ENCODE data around the gene GPR171. TPM values are rescaled to one million over a fixed set of nuclear protein-coding genes. Genes with fewer than 3 reads are reported as not detected.

The GPR171 gene
- total and polyA plus RNA-seq, 2 donors (not counting 1 experiment from before 2014, with no cell fraction given): not detected

GRCh38 chr3:151196434-151196833, 6.6 kb downstream of the GPR171 start:
- Histone ChIP-seq H2AFZ (ENCODE audit: low read length) (no peak overlapping the region), H3K79me2 (ENCODE audit: control insufficient read depth, insufficient read depth, low read length) (no peaks in the 10 kb centered on the region), H4K20me1 (ENCODE audit: control insufficient read depth, extremely low read depth, insufficient read depth, low read length) (no peaks in the 10 kb centered on the region), H3K4me1 (ENCODE audit: control insufficient read depth, extremely low read depth, insufficient read depth, low read length) (no peaks in the 10 kb centered on the region), H3K9me3 (ENCODE audit: control insufficient read depth, insufficient read depth, low read depth, low read length) (no peaks in the 10 kb centered on the region), H3K27me3 (ENCODE audit: control insufficient read depth, insufficient read depth, low read length) (no peaks in the 10 kb centered on the region), H3K4me3 (replicated peaks in 1 of 4; ENCODE audit: control extremely low read depth in 1 of 4, insufficient read depth in 1 of 4, low read depth in 3 of 4, low read length in 4 of 4) (no peak overlapping the region), H3K27ac (ENCODE audit: insufficient read depth, low read length) (no peak overlapping the region), H3K36me3 (ENCODE audit: control insufficient read depth, insufficient read depth, low read length) (no peaks in the 10 kb centered on the region), H3K9ac (ENCODE audit: insufficient read depth, low read length) (no peak overlapping the region), H3K4me2 (ENCODE audit: extremely low read depth, insufficient read depth, low read length) (no peak overlapping the region)
- DNase-seq (ENCODE audit: low read depth in 2 of 2): no peak
- TF ChIP-seq EZH2 (IDR thresholded peaks at IDR 0.05; ENCODE audit: low read length, missing control alignments) (no peak), CTCF (conservative IDR thresholded peaks at IDR 0.05 in 1 of 2, IDR thresholded peaks at IDR 0.05 in 1 of 2; ENCODE audit: low read depth in 1 of 2, low read length in 2 of 2) (no peak)

- Histone ChIP-seq H3K27ac (ENCODE audit: insufficient read depth, low read length) (no peak overlapping the region), H3K79me2 (ENCODE audit: control insufficient read depth, insufficient read depth, low read length) (no peaks in the 10 kb centered on the region), H3K27me3 (ENCODE audit: control insufficient read depth, insufficient read depth, low read length) (no peaks in the 10 kb centered on the region), H3K9me3 (ENCODE audit: control insufficient read depth, insufficient read depth, low read depth, low read length) (no peaks in the 10 kb centered on the region), H3K4me3 (replicated peaks in 1 of 4; ENCODE audit: control extremely low read depth in 1 of 4, insufficient read depth in 1 of 4, low read depth in 3 of 4, low read length in 4 of 4) (no peak overlapping the region), H3K4me1 (ENCODE audit: control insufficient read depth, extremely low read depth, insufficient read depth, low read length) (no peaks in the 10 kb centered on the region), H3K4me2 (ENCODE audit: extremely low read depth, insufficient read depth, low read length) (no peak overlapping the region), H2AFZ (ENCODE audit: low read length) (no peak overlapping the region), H3K36me3 (ENCODE audit: control insufficient read depth, insufficient read depth, low read length) (no peaks in the 10 kb centered on the region), H3K9ac (ENCODE audit: insufficient read depth, low read length) (no peak overlapping the region), H4K20me1 (ENCODE audit: control insufficient read depth, extremely low read depth, insufficient read depth, low read length) (no peaks in the 10 kb centered on the region)
- no peak for TF ChIP-seq CTCF (conservative IDR thresholded peaks at IDR 0.05 in 1 of 2, IDR thresholded peaks at IDR 0.05 in 1 of 2; ENCODE audit: low read depth in 1 of 2, low read length in 2 of 2)
- no peak for TF ChIP-seq EZH2 (IDR thresholded peaks at IDR 0.05; ENCODE audit: low read length, missing control alignments)
- no peak for DNase-seq (ENCODE audit: low read depth in 2 of 2)
Observed at GRCh38 chr3:151195826-151196225, 7.2 kb downstream of the GPR171 start.

- TF ChIP-seq CTCF (conservative IDR thresholded peaks at IDR 0.05 in 1 of 2, IDR thresholded peaks at IDR 0.05 in 1 of 2; ENCODE audit: low read depth in 1 of 2, low read length in 2 of 2) (no peak), EZH2 (IDR thresholded peaks at IDR 0.05; ENCODE audit: low read length, missing control alignments) (no peak)
- DNase-seq (ENCODE audit: low read depth in 2 of 2): no peak
- no peaks in the 10 kb centered on the region for H3K79me2 ChIP-seq (ENCODE audit: control insufficient read depth, insufficient read depth, low read length)
- no peaks in the 10 kb centered on the region for H4K20me1 ChIP-seq (ENCODE audit: control insufficient read depth, extremely low read depth, insufficient read depth, low read length)
- H3K27me3 ChIP-seq (ENCODE audit: control insufficient read depth, insufficient read depth, low read length): no peaks in the 10 kb centered on the region
- H2AFZ ChIP-seq (ENCODE audit: low read length): no peak overlapping the region
- no peaks in the 10 kb centered on the region for H3K4me1 ChIP-seq (ENCODE audit: control insufficient read depth, extremely low read depth, insufficient read depth, low read length)
- no peak overlapping the region for H3K4me2 ChIP-seq (ENCODE audit: extremely low read depth, insufficient read depth, low read length)
- H3K9ac ChIP-seq (ENCODE audit: insufficient read depth, low read length): no peak overlapping the region
- H3K4me3 ChIP-seq (replicated peaks in 1 of 4; ENCODE audit: control extremely low read depth in 1 of 4, insufficient read depth in 1 of 4, low read depth in 3 of 4, low read length in 4 of 4): no peak overlapping the region
- no peaks in the 10 kb centered on the region for H3K9me3 ChIP-seq (ENCODE audit: control insufficient read depth, insufficient read depth, low read depth, low read length)
- no peaks in the 10 kb centered on the region for H3K36me3 ChIP-seq (ENCODE audit: control insufficient read depth, insufficient read depth, low read length)
- no peak overlapping the region for H3K27ac ChIP-seq (ENCODE audit: insufficient read depth, low read length)
Observed at GRCh38 chr3:151192545-151192944, 10.5 kb downstream of the GPR171 start.

All from fibroblast of lung (primary cell).